HL-60 (cell line): Measurements from ENCODE around the gene SLC8A2.

Experiments used
- DNase-seq, 2 experiments: peaks; one replicate each; pipeline ENCODE4 v3.0.0-alpha.2; 2010 to 2020; ENCODE audit warnings: low read depth in 1 of 2, low spot score in 1 of 2
- H3K27ac ChIP-seq: fragments of 250-450 bp; sonication (Bioruptor Pico); replicated peaks from 2 replicates; pipeline ENCODE4 v1.5.1; 2020; ENCODE audit warnings: mild to moderate bottlenecking, moderate library complexity
- H3K27me3 ChIP-seq: fragments of 250-450 bp; sonication (Bioruptor Pico); 2 replicates; pipeline ENCODE4 v1.5.1; 2021; ENCODE audit warnings: mild to moderate bottlenecking, moderate library complexity; ENCODE audit not compliant: insufficient read depth, poor library complexity, severe bottlenecking
- H3K4me3 ChIP-seq: replicated peaks from 2 replicates; pipeline ENCODE4 v1.5.1; 2011; ENCODE audit warnings: mild to moderate bottlenecking, control low read depth, low read length; ENCODE audit not compliant: insufficient read depth
- CTCF ChIP-seq: IDR thresholded peaks from one replicate; pipeline ENCODE4 v1.5.1; 2011; ENCODE audit warnings: low read length, control low read depth, inconsistent platforms; ENCODE audit not compliant: insufficient read depth
- GABPA ChIP-seq: IDR thresholded peaks from 2 replicates; pipeline ENCODE4 v1.6.1; 2012; ENCODE audit warnings: low read depth
- POLR2AphosphoS5 ChIP-seq: IDR thresholded peaks from 2 replicates; pipeline ENCODE4 v1.6.1; 2012; ENCODE audit warnings: low read depth
- REST ChIP-seq: IDR thresholded peaks from 2 replicates; pipeline ENCODE4 v1.6.1; 2012; ENCODE audit warnings: low read depth; ENCODE audit not compliant: insufficient replicate concordance
- SPI1 ChIP-seq: IDR thresholded peaks from 2 replicates; pipeline ENCODE4 v1.6.1; 2012; ENCODE audit warnings: low read depth, mild to moderate bottlenecking, borderline replicate concordance

SLC8A2 gene

GRCh38 chr19:47514151-47514868 is 42.6 kb upstream of the SLC8A2 start:
- H3K27ac ChIP-seq, result peak overlapping the region; percentile 86
- DNase-seq, result no peak
- TF ChIP-seq GABPA, result no peak
- no peak for TF ChIP-seq CTCF
- no peak for TF ChIP-seq POLR2AphosphoS5
- TF ChIP-seq SPI1, result no peak
- no peak for TF ChIP-seq REST
- H3K27me3 ChIP-seq, result no peaks in the 10 kb centered on the region
- peak overlapping the region; percentile 94 for H3K4me3 ChIP-seq

DNA sequence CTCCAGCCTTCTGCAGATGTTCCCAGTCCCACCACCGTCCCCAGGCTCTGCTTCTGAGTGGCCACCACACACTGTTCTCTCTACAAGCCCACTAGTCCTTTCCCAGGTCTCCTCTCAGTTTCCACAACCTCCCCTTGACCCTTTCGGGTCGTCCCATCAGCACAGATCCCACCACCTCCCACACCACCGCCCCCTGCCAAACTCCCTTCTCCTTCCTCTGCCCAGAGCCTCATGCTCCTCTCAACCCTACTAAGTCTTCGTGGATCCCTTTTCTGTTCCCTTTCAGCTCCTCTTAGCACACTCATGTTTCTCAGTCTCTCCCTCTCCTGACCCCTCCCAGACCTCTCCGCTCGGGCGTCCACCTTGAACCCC is 41.2 kb upstream of the SLC8A2 start:
- Histone ChIP-seq H3K27ac (peak overlapping the region; percentile 34), H3K4me3 (no peak overlapping the region), H3K27me3 (no peaks in the 10 kb centered on the region)
- TF ChIP-seq REST (no peak), CTCF (no peak), SPI1 (no peak), GABPA (no peak), POLR2AphosphoS5 (no peak)
- DNase-seq, result no peak

GRCh38 chr19:47512183-47512947 is 40.7 kb upstream of the SLC8A2 start:
- no peak for TF ChIP-seq GABPA
- TF ChIP-seq CTCF, result no peak
- TF ChIP-seq SPI1, result no peak
- TF ChIP-seq POLR2AphosphoS5, result no peak
- no peak overlapping the region for H3K4me3 ChIP-seq
- H3K27me3 ChIP-seq, result no peaks in the 10 kb centered on the region
- peak in 1 of 2 experiments; percentile 54 for DNase-seq
- peak overlapping the region; percentile 34 for H3K27ac ChIP-seq
